ENCODE measurements around the gene RIMKLB.

DNA sequence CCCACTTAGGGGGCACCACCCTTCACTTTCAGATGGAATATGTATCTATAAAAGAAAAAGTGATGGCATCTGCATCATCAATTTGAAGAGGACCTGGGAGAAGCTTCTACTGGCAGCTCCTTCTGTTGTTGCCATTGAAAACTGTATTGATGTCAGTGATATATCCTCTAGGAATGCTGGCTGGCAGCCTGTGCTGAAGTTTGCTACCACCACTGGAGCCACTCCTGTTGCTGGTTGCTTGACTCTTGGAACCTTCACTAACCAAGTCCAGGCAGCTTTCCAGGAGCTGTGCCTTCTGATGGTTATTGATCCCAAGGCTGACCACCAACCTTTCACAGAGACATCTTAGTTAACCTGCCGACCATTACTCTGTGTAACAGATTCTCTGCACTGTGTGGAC, 44.7 kb downstream of the RIMKLB start:
- TF ChIP-seq CTCF (IDR thresholded peaks at IDR 0.05) = no peak
- TF ChIP-seq POLR2AphosphoS5 (IDR thresholded peaks at IDR 0.05) = no peak
- TF ChIP-seq POLR2A (IDR thresholded peaks at IDR 0.05; ENCODE audit: low read depth) = no peak
- TF ChIP-seq EP300 (IDR thresholded peaks at IDR 0.05) = no peak
